HG03066 (cell line): ENCODE results near the gene MALAT1.

Experiments used
- ATAC-seq: cut with Tn5 transposase; IDR thresholded peaks from one replicate; pipeline ENCODE4 v1.9.1; 2021; ENCODE audit warnings: low read depth; ENCODE audit not compliant: unreplicated experiment

The MALAT1 gene

DNA sequence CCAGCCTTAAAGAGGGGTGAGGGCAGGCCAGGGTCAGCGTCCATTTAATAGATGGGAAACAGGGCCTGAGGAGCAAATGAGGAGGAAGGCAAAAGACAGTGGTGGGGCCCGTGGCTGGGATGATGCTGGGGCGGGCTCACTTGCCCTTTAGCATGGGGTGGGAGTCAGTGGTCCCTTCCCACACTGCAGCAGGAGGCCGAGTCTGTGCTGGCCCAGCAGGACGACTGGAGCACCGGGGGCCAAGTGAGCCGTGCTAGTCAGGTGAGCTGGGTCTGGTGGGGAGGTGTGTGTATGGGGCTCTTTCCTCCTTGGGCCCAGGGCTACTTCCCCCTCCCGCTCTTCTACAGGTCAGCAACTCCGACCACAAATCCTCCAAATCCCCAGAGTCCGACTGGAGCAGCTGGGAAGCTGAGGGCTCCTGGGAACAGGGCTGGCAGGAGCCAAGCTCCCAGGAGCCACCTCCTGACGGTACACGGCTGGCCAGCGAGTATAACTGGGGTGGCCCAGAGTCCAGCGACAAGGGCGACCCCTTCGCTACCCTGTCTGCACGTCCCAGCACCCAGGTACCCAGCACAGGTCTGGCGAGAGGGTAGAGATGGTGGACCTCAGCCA, 38.9 kb downstream of the MALAT1 start:
- ATAC-seq: no peak

DNA sequence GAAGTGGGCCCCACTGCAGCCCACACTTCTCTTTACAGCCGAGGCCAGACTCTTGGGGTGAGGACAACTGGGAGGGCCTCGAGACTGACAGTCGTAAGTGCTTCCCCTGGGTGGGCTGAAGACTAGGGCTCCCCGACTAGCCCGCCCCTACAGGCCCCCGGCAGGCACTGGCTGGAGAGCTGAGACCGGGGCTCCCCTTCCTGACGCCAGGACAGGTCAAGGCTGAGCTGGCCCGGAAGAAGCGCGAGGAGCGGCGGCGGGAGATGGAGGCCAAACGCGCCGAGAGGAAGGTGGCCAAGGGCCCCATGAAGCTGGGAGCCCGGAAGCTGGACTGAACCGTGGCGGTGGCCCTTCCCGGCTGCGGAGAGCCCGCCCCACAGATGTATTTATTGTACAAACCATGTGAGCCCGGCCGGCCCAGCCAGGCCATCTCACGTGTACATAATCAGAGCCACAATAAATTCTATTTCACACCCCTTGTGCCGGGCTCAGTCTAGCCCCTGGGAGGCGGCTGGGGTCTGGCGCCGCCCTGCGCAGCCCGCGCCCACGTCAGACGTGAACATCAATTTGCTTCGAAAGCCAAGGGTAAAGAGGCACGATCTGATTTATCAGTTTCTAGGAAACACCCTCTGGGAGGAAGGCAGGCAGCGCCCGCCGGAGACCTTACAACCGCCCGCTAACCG, 39.5 kb downstream of the MALAT1 start:
- ATAC-seq: no peak

DNA sequence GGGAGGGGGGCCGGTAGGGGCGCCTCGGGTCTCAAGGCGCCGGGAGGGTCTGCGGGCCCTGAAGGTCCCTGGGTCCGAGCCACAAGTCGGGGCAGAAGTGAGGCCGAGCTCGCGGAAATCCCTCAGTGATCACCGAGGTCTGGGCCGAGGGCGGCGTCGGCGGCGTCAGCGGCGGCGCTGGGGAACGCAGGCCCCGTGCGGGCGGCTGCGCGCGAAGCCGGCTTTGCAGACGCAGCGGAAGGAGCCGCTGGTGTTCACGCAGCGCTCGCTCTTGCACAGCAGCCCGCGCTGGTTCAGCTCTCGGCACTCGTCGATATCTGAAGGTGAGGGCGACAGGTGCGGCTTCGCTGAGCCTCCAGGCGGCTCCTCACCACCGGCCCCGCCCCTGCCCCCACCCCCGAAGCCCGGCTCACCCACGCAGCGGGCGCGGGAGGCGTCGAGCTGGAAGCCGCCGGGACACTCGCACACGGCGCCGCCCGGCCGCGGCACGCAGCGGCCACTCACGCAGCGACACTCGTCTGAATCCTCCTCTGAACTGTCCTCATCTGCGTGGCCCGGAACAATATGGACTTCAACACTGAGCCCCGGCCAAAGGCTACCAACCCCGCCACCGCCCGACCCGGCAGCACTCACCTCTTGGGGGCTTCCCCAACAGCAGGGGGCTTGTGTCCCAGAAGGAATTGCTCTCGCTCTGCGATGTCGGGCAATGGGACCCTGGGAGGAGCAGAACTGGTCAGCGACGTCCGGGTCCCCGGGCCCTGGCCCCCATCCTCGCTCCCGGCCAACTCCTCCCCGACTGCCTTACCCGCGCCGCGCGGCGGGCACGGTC, 40.3 kb downstream of the MALAT1 start:
- no peak for ATAC-seq

DNA sequence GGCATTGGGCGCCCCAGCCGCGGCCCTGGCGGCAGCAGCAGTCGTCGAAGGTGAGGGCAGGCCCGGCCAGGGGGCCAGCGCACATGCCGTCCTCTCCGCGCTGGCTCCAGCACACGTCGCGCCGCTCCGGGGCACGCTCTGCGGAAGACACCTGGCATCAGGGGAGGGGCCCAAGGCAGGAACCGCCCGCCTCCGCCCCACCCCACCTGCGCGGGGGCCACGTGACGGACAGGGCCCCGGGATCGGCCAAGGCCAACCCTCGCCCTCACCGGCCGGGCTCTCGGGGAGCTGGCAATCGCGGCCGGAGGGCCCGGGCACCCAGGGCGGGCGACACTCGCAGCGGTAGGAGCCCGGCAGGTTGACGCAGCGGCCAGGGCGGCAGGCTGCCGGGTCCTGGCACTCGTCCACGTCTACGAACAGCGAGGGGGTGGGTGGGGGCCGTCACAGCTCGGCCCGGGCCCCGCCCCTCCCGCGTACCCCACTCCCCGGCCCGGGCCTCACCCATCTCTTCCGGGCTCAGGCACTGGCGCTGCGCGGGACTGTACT, 41.0 kb downstream of the MALAT1 start:
- peak; percentile 53 for ATAC-seq

DNA sequence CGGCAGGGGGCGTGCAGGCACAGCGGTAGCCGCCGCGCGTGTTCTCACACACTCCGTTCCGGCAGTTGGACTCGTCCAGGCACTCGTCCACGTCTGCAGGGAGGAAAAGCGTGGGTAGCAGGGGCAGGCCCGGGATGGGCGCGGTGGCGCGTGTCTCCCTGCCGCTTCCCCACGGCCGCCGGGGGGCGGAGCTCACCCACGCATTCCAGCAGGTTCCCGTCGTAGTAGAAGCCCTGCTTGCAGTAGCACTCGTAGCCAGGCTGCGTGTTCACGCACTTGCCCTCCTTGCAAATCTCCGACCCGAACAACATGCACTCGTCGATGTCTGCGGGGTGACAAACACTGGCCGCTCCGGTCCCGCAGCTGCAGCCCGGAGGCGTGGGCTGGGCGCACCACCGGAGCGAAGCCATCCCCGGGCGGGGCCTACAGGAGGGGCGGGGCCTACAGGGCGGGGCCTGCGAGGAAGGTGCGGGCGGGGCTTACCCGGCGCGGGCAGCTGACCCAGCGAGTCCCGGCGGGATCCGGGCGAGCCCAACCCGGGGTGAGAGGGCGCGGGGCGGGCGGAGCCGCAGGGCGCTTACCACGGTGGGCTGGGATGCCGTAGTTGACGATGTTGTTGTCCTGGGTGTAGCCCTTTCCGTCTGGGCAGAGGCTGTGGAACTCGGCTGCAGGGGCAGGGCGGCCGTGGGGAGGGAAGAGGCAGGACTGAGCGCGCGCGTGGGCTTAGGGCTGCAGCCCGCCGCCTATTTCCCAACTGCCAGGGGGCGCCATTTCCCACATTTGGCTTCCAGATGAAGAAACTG, 41.6 kb downstream of the MALAT1 start:
- peak; percentile 60 for ATAC-seq

DNA sequence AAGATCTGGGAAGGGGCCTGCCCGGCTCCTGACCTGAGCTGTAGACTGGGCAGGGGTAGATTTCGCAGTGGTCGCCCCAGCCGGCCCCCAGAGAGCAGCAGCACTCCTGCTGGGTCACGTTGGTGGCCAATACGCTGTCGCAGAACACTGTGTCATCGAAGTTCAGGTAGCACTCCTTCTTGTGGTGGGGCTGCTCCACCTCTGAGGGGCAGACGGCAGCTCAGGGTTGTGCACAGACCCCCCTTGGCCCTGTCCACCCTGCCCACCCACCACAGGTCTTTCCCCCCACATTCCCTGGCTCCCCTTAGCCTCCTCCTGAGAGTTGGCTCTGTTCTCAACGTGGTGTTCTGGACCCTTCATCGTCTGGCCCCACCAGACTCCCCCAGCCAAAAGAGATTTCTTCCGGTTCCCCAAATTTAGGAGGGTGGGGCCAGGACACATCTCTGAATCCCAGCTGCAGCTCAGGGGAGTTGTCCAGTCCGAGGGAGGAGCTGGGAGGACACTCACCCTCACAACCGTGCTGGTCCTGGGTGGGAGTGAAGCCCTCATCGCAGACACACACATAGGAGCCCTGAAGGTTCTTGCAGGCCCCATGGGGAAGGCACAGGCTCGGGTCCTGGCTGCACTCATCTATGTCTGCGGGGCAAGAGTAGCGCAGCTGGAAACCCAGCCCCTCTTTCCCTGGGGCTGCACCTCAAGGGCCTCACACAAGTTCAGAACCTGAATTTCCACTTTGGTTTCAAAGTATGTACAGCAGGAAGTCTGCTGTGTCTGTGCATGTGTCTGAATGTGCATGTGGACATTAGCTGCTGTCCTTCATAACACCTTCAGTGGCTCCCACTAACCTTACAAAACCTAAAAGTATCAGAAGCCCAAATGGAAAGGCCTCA, 42.5 kb downstream of the MALAT1 start:
- no peak for ATAC-seq

DNA sequence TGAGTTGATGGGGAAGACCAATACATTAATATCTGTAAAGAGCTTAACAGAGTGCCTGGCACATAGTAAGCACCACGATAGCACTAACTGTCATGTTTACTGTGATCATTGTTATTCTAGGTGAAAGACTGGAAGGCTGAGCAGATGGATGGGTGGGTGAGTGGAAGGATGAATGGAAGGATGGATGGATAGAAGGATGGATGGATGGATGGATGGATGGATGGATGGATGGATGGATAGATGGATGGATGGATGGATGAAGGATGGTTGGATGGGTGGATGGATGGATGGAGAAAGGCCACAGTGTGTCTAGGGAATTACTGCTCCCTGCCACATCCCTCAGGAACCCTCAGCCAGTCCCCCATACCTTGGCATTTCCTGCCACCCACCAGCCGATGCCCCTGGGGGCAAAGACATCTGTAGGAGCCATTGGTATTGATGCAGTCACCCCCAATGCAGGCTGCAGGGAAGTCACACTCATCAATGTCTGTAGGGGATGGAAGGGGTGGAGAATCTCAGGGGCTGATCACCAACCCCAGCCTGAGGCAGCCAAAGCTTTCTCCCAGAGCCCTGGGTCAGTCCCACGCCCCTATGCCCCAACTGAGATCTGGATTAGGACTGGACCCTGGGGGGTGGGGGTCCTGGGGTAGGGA, 44.0 kb downstream of the MALAT1 start:
- no peak for ATAC-seq

DNA sequence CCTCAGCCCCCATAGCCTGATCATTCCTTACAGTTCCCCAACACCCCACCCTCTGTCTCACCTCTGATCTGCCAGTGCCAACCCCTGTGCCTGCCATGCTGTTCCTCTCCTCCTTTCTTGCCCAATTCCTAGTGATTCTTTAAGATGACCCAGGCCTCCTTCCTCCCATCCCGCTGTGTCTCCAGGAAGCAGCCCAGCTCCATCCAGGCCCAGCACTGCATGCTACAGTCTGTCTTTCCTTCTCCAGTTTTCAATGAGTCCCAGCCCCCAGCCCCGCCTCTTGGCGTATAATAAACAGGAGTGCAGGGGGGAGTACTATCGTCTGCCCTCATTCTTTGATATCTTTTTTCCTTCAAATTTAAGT, 47.0 kb downstream of the MALAT1 start:
- no peak for ATAC-seq

DNA sequence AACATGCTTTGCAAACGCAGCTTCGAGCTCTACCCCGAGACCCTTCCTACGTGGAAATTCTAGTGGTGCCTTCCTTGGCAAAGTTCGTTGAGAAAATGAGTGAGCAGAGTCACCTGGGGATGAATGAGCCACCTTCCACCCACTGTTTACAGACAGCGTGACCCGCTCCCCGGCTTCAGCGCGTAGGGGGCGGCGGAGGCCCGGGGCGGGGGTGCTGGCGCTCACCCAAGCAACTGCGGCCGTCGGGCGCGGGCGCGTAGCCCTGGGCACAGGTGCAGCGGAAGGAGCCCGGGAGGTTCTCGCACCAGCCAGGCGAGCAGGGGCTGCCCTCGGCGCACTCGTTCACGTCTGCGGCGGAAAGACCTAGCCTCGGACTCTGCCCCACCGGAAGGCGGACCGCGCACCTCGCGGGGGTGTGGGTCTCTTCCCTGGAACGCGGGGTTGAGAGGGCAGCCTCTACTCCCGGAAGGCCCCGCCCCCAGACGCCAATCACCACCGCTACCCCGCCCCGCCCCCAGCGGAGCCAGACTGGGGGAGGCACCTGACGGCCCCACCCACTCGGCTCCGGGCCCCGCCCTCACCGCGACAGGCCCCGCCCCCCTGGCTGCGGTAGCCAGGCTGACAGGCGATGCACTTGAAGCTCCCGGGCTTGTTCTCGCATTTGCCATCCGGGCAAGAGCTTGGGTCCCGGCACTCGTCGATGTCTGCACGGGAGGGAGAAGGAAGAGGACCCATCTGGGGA, 47.5 kb downstream of the MALAT1 start:
- ATAC-seq: peak; percentile 75

DNA sequence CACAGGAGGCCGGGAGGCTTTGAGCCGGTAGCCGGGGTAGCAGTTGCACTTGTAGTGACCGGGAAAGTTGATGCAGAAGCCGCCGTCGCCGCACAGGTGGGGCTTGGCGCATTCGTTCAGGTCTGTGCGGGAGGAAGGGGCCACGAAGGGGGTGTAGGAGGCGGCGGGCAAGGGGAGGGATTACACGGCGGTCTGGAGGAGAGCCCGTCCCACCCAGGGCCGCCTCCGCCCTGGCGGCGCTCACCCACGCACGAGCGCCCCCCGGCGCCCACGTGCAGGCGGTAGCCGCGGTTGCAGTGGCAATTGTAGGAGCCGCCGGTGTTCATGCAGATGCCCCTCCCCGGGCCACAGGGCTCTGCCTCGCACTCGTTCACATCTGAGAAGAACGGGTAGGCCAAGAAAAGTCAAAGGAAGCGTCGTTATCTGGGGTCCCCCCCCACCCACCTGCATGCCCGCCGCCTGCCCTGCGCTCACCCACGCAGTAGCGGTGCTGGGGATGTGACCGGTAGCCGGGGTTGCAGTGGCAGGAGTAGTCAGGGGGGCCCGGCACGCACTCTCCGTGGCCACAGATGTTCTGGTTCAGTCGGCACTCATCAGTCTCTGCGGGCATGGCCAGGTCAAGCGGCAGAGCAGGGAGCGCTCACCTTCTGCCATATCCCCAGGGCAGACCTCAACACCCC, 48.7 kb downstream of the MALAT1 start:
- no peak for ATAC-seq

DNA sequence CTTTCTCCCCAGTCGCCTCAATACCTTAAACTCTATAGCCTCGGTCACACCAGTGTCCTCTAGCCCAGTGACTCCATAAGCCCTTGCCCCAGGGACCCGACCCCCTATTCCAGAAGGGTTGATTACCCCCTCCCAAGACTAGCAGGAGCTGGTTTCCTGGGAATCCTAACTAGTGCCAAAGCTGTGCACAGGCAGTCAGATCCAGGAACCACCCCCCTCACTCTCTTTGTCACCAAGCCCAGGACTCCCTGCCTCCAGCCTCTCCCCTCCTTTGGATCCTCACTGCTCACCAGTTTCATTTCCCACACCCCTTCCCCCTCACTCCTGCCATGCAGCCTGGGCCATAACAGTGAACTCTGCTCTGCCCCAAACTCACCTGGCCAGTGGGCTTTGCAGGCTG, 49.5 kb downstream of the MALAT1 start:
- no peak for ATAC-seq

DNA sequence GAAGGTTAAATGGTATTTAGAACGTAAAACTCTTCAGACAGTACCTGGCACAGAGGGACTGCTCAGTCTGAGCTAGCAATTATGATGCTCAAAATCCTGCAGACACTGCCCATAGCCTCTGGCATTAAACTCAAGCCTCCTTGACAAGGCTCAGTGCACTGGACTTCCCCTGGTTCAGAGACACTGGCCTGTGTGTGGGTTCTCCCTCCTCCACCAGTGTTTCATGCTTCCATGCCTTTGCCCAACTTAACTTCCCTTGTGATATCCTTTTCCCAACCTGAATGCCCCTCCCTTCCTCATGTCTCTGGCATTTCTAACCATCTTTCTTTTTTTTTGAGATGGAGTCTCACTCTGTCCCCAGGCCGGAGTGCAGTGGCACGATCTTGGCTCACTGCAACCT, 50.3 kb downstream of the MALAT1 start:
- no peak for ATAC-seq

DNA sequence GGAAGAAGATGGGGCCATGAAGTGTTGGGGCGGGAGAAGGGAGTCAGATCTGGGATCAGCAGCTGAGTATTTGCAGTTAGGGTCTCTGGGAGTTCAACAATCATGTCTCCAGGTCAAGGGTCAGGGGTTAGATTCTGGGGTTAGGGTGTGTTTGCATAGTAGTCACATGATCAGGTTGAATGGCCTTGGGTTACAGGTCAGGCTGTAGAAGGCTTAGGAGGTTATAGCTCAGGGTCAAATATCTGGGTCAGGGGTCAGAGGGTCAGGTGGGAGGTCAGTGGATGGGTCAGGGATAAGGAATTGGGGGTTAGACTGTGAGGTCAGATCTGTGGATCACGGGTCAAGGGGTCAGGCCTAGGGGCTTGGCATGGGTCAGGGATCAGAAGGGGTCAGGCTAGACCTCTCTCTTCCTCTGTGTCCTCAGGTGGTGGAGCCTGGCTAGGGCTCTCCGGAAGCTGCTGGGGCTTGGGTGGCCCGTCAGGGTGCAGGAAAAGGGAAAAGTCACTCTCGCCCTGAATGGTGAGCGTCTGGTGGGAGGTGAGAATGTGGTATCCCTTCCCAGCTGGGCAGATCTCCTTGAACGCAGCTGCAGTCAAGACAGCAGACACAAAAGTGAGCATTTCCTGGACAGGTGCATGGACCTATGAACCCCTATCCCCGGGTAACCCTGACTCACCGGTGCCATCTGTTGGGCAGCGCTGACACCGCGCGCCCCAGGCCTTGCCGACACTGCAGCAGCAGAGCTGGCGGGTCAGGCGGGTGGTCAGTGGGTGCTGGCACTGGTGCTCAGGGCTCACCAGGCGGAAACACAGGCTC, 52.9 kb downstream of the MALAT1 start:
- no peak for ATAC-seq

DNA sequence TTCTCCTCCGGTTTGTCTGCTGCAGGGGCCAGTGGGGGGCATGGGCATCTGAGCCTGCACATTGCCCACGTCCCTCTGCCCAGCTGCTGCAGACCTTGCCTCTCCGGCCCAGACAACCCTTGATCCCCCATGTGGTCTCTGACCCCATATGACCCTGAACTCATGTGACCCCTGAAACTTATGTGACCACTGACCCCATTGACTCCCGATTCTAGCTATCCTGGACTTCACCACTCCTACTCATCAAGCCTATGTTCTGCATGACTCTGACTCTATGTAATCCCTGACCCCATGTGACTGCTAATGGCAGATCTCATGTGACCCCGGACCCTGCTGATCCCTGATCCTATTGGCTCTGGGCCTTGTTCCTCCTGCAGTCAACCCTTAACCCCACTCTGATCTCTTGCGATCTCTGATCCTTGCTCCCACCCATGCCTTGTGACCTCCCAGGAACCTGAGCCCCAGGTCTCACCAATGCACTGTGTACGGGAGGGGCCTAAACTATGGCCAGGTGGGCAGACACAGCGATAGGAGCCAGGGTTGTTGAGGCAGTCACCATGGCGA, 53.6 kb downstream of the MALAT1 start:
- no peak for ATAC-seq

DNA sequence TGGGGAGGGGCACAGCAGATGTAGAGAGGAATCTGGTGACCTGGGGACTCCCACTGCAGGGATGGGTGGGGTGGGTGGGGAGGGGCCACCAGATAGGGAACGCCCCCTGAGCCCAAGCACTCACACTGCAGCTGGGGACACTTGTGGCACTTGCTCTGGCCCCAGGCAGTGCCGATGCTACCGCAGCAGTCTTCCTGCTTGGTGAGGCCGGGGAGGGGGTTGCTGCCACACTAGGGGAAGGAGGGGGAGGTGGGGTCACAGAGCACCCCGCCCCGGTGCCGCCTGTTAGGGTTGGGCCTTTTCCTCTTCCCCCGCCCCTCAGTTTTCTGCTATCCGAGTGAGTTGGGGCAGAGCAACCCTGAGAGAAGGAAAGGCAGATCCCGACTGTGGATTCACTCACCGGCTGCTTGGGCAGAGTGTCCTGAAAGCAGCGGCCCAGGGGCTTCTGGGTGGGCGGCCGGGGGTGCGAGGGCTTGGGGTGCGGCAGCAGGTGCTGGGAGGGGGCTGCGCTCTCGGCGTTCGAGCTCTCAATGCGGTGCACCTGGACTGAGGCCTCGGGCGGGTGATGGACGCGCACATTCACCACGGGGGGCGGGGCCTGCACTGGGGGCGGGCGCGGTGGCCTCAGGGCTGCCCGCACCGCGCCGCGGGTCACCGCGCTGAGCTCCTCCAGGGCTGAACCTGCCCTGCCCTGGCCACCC, 54.6 kb downstream of the MALAT1 start:
- ATAC-seq: no peak
